ENCODE results near the gene GNS.

Gene GNS

DNA sequence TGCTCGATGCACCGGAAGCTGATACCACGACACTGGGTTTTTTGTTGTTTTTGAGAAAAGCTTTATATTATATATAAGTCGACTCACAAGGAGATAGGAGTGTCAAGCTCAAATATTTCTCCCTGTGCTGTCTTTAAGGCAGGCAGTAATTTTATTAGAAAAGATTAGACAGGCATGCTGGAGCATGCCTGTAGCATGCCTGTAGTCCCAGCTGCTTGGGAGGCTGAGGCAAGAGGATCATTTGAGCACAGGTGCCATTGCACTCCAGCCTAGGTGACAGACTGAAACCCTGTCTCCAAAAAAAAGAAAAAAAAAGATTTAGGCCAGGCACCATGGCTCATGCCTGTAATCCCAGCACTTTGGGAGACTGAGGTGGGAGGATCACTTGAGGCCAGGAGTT, 51.8 kb downstream of the GNS start:
- Histone ChIP-seq H3K4me3 (ENCODE audit: low read length) (no peak overlapping the region), H3K9ac (ENCODE audit: low read length) (no peak overlapping the region), H3K4me1 (ENCODE audit: control insufficient read depth, low read depth, low read length) (no peaks in the 10 kb centered on the region), H3K9me3 (ENCODE audit: control insufficient read depth, low read depth, low read length) (no peaks in the 10 kb centered on the region), H3K27ac (ENCODE audit: low read length) (no peak overlapping the region), H3K27me3 (ENCODE audit: control insufficient read depth, insufficient read depth, low read length) (no peaks in the 10 kb centered on the region), H3K36me3 (ENCODE audit: control insufficient read depth, low read depth, low read length) (no peaks in the 10 kb centered on the region)

DNA sequence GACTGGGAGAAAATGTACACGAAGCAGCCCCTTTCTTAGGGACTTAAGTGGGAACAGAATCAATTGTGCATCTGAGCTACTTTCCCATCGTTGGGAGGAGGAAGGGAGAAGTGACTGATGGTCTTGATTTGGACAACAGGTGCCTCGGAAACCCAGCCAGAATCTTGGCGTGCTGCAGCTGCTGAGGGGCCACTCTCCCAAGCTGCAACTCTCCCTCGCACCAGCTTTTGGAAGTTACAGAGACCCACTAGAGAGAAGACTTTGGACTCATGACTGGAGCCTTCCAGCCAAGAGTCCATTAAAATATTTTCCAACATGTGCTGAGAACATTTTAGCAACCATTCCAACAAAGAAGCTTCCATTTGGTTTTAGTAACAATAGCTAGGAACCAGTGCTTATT, 52.3 kb downstream of the GNS start:
- H3K9ac ChIP-seq (ENCODE audit: low read length), result no peak overlapping the region
- H3K27ac ChIP-seq (ENCODE audit: low read length), result no peak overlapping the region
- H3K9me3 ChIP-seq (ENCODE audit: control insufficient read depth, low read depth, low read length), result no peaks in the 10 kb centered on the region
- no peaks in the 10 kb centered on the region for H3K36me3 ChIP-seq (ENCODE audit: control insufficient read depth, low read depth, low read length)
- no peak overlapping the region for H3K4me3 ChIP-seq (ENCODE audit: low read length)
- no peaks in the 10 kb centered on the region for H3K4me1 ChIP-seq (ENCODE audit: control insufficient read depth, low read depth, low read length)
- no peaks in the 10 kb centered on the region for H3K27me3 ChIP-seq (ENCODE audit: control insufficient read depth, insufficient read depth, low read length)

DNA sequence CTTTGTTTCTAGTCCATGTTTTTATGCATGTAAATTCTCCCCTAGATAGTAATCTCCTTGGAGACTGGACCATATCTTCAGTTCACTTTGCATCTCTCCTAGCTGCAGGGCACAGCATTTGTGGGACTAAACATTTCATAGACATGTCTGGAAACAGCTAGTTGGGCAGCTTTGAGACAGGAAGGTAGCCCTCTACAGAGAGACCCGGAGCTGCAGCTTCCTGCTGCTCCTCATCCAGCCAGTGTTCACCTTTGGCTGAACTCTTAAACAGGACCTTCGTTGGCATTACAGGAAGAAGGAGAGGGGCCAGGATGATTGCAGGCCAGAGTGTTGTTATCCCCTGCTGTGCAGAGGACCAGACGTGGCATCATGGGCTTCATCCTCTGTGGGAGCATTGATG, 52.9 kb downstream of the GNS start:
- Histone ChIP-seq H3K36me3 (ENCODE audit: control insufficient read depth, low read depth, low read length) (no peaks in the 10 kb centered on the region), H3K4me1 (ENCODE audit: control insufficient read depth, low read depth, low read length) (no peaks in the 10 kb centered on the region), H3K9ac (ENCODE audit: low read length) (no peak overlapping the region), H3K27ac (ENCODE audit: low read length) (no peak overlapping the region), H3K9me3 (ENCODE audit: control insufficient read depth, low read depth, low read length) (no peaks in the 10 kb centered on the region), H3K27me3 (ENCODE audit: control insufficient read depth, insufficient read depth, low read length) (no peaks in the 10 kb centered on the region), H3K4me3 (ENCODE audit: low read length) (no peak overlapping the region)

DNA sequence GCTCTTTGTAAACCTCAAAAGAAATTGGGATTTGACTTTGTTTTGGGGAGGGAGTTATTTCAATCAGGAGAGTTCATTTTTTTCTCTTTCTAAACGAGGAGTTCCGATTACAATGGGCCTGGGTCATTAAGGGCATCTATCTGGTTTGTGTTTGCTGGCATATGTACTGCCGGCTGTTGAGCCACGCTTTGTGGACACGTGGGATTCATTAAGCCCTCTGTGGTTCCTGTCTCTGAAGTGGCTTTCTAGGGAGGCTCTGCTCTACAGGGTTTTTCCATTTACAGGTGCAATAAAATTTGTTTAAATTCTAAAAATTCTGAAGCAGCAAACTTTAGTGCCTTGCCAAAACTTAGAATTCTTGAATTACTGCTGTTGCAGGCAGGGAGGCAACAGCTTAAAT, 57.9 kb downstream of the GNS start:
- no peak overlapping the region for H3K4me3 ChIP-seq (ENCODE audit: low read length)

DNA sequence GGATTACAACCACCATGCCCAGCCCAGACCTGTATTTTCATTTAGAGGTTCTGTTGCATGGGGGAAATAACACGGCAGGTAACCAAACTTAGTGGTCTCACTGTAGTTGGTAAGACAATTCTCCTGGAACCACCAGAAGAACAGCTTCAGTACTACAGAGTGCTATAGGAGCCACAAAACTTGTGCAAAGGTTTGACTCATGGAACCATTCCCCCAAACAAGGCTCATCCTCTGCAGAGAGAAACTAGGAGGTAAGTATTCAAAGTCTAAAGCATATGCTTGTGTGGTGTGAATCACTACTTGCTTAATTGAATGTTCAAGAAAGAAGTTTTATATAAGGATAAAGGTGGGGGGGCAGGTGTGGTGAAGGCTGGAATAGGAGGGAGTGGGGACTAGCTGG, 58.7 kb downstream of the GNS start:
- peaks cover 4% of the 10 kb centered on the region for H3K36me3 ChIP-seq (ENCODE audit: control insufficient read depth, low read depth, low read length)
- H3K27me3 ChIP-seq (ENCODE audit: control insufficient read depth, insufficient read depth, low read length), result no peaks in the 10 kb centered on the region
- no peak overlapping the region for H3K27ac ChIP-seq (ENCODE audit: low read length)
- no peak overlapping the region for H3K9ac ChIP-seq (ENCODE audit: low read length)
- H3K4me3 ChIP-seq (ENCODE audit: low read length), result no peak overlapping the region
- no peaks in the 10 kb centered on the region for H3K9me3 ChIP-seq (ENCODE audit: control insufficient read depth, low read depth, low read length)
- no peaks in the 10 kb centered on the region for H3K4me1 ChIP-seq (ENCODE audit: control insufficient read depth, low read depth, low read length)

More for the DNA sequence above, 57.9 kb downstream of the GNS start:
- H3K9ac ChIP-seq (ENCODE audit: low read length), result no peak overlapping the region
- H3K4me1 ChIP-seq (ENCODE audit: control insufficient read depth, low read depth, low read length), result no peaks in the 10 kb centered on the region
- H3K27ac ChIP-seq (ENCODE audit: low read length), result no peak overlapping the region
- H3K9me3 ChIP-seq (ENCODE audit: control insufficient read depth, low read depth, low read length), result no peaks in the 10 kb centered on the region
- peaks cover 4% of the 10 kb centered on the region for H3K36me3 ChIP-seq (ENCODE audit: control insufficient read depth, low read depth, low read length)
- no peaks in the 10 kb centered on the region for H3K27me3 ChIP-seq (ENCODE audit: control insufficient read depth, insufficient read depth, low read length)

GRCh38 chr12:64699504-64700115, 59.6 kb downstream of the GNS start:
- Histone ChIP-seq H3K36me3 (ENCODE audit: control insufficient read depth, low read depth, low read length) (peaks cover 4% of the 10 kb centered on the region), H3K4me3 (ENCODE audit: low read length) (no peak overlapping the region), H3K9me3 (ENCODE audit: control insufficient read depth, low read depth, low read length) (no peaks in the 10 kb centered on the region), H3K27ac (ENCODE audit: low read length) (no peak overlapping the region), H3K4me1 (ENCODE audit: control insufficient read depth, low read depth, low read length) (no peaks in the 10 kb centered on the region), H3K27me3 (ENCODE audit: control insufficient read depth, insufficient read depth, low read length) (no peaks in the 10 kb centered on the region), H3K9ac (ENCODE audit: low read length) (no peak overlapping the region)

GRCh38 chr12:64696080-64696741, 63.0 kb downstream of the GNS start:
- H3K9ac ChIP-seq (ENCODE audit: low read length), result no peak overlapping the region
- H3K4me1 ChIP-seq (ENCODE audit: control insufficient read depth, low read depth, low read length), result peaks cover 22% of the 10 kb centered on the region
- H3K9me3 ChIP-seq (ENCODE audit: control insufficient read depth, low read depth, low read length), result no peaks in the 10 kb centered on the region
- H3K4me3 ChIP-seq (ENCODE audit: low read length), result no peak overlapping the region
- no peaks in the 10 kb centered on the region for H3K27me3 ChIP-seq (ENCODE audit: control insufficient read depth, insufficient read depth, low read length)
- H3K27ac ChIP-seq (ENCODE audit: low read length), result no peak overlapping the region
- peaks cover 4% of the 10 kb centered on the region for H3K36me3 ChIP-seq (ENCODE audit: control insufficient read depth, low read depth, low read length)

GRCh38 chr12:64695550-64695949, 63.7 kb downstream of the GNS start:
- Histone ChIP-seq H3K9me3 (ENCODE audit: control insufficient read depth, low read depth, low read length) (no peaks in the 10 kb centered on the region), H3K4me1 (ENCODE audit: control insufficient read depth, low read depth, low read length) (peaks cover 25% of the 10 kb centered on the region), H3K9ac (ENCODE audit: low read length) (no peak overlapping the region), H3K36me3 (ENCODE audit: control insufficient read depth, low read depth, low read length) (peaks cover 4% of the 10 kb centered on the region), H3K27ac (ENCODE audit: low read length) (no peak overlapping the region), H3K27me3 (ENCODE audit: control insufficient read depth, insufficient read depth, low read length) (no peaks in the 10 kb centered on the region), H3K4me3 (ENCODE audit: low read length) (no peak overlapping the region)

- H3K4me3 ChIP-seq (ENCODE audit: low read length), result no peak overlapping the region
- H3K9me3 ChIP-seq (ENCODE audit: control insufficient read depth, low read depth, low read length), result no peaks in the 10 kb centered on the region
- H3K36me3 ChIP-seq (ENCODE audit: control insufficient read depth, low read depth, low read length), result no peaks in the 10 kb centered on the region
- H3K27me3 ChIP-seq (ENCODE audit: control insufficient read depth, insufficient read depth, low read length), result no peaks in the 10 kb centered on the region
- peaks cover 25% of the 10 kb centered on the region for H3K4me1 ChIP-seq (ENCODE audit: control insufficient read depth, low read depth, low read length)
- H3K27ac ChIP-seq (ENCODE audit: low read length), result no peak overlapping the region
- H3K9ac ChIP-seq (ENCODE audit: low read length), result no peak overlapping the region
These were observed 64.8 kb downstream of the GNS start for GRCh38 chr12:64694130-64695040.

GRCh38 chr12:64691795-64692583, 67.2 kb downstream of the GNS start:
- H3K36me3 ChIP-seq (ENCODE audit: control insufficient read depth, low read depth, low read length), result peaks cover 5% of the 10 kb centered on the region
- no peaks in the 10 kb centered on the region for H3K9me3 ChIP-seq (ENCODE audit: control insufficient read depth, low read depth, low read length)
- peak overlapping the region; percentile 21 for H3K9ac ChIP-seq (ENCODE audit: low read length)
- H3K27ac ChIP-seq (ENCODE audit: low read length), result peak overlapping the region; percentile 70
- H3K27me3 ChIP-seq (ENCODE audit: control insufficient read depth, insufficient read depth, low read length), result no peaks in the 10 kb centered on the region
- H3K4me1 ChIP-seq (ENCODE audit: control insufficient read depth, low read depth, low read length), result peaks cover 25% of the 10 kb centered on the region
- peak overlapping the region; percentile 39 for H3K4me3 ChIP-seq (ENCODE audit: low read length)

GRCh38 chr12:64691227-64691794, 67.9 kb downstream of the GNS start:
- no peaks in the 10 kb centered on the region for H3K9me3 ChIP-seq (ENCODE audit: control insufficient read depth, low read depth, low read length)
- no peaks in the 10 kb centered on the region for H3K27me3 ChIP-seq (ENCODE audit: control insufficient read depth, insufficient read depth, low read length)
- peak overlapping the region; percentile 21 for H3K9ac ChIP-seq (ENCODE audit: low read length)
- peaks cover 5% of the 10 kb centered on the region for H3K36me3 ChIP-seq (ENCODE audit: control insufficient read depth, low read depth, low read length)
- peak overlapping the region; percentile 39 for H3K4me3 ChIP-seq (ENCODE audit: low read length)
- peak overlapping the region; percentile 70 for H3K27ac ChIP-seq (ENCODE audit: low read length)
- peaks cover 25% of the 10 kb centered on the region for H3K4me1 ChIP-seq (ENCODE audit: control insufficient read depth, low read depth, low read length)
